Measurements from ENCODE around the gene DCBLD1. TPM values are rescaled to one million over a fixed set of nuclear protein-coding genes. Genes with fewer than 3 reads are reported as not detected.

The DCBLD1 gene
- total RNA-seq, 1 experiment from 2014 or later: 11.2 TPM

DNA sequence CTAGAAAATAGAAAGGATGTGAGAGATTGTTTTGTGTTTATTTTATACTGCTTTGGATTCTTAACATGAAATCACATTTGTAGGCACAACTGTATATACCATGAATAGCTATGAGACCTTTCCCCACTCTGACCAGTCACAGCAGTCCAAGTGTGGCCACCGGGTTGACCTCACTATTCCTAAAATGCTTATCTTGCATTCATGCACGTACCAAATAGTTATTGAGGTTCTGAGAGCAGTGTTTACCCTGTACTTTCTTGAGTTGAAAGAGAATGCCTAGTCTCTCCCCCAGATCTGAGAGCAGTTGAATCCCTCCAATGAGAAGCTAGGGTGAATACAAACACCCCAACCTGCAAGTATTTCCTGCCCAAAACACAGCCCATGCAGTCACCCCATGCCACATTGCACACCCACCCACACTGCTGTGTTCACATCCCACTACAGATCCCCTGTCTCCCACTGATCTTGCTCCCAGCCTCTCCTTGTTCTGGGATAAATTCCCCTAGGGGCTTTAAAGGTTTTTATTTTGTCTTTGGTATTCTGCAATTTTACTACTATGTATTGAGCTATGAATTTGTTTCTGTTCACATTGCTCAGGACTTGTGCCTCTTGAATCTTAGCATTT lies 68.3 kb downstream of the DCBLD1 start (continued):
- TF ChIP-seq, protein P1, sequence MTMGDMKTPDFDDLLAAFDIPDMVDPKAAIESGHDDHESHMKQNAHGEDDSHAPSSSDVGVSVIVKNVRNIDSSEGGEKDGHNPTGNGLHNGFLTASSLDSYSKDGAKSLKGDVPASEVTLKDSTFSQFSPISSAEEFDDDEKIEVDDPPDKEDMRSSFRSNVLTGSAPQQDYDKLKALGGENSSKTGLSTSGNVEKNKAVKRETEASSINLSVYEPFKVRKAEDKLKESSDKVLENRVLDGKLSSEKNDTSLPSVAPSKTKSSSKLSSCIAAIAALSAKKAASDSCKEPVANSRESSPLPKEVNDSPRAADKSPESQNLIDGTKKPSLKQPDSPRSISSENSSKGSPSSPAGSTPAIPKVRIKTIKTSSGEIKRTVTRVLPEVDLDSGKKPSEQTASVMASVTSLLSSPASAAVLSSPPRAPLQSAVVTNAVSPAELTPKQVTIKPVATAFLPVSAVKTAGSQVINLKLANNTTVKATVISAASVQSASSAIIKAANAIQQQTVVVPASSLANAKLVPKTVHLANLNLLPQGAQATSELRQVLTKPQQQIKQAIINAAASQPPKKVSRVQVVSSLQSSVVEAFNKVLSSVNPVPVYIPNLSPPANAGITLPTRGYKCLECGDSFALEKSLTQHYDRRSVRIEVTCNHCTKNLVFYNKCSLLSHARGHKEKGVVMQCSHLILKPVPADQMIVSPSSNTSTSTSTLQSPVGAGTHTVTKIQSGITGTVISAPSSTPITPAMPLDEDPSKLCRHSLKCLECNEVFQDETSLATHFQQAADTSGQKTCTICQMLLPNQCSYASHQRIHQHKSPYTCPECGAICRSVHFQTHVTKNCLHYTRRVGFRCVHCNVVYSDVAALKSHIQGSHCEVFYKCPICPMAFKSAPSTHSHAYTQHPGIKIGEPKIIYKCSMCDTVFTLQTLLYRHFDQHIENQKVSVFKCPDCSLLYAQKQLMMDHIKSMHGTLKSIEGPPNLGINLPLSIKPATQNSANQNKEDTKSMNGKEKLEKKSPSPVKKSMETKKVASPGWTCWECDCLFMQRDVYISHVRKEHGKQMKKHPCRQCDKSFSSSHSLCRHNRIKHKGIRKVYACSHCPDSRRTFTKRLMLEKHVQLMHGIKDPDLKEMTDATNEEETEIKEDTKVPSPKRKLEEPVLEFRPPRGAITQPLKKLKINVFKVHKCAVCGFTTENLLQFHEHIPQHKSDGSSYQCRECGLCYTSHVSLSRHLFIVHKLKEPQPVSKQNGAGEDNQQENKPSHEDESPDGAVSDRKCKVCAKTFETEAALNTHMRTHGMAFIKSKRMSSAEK (CRISPR knock-in tag; IDR thresholded peaks at IDR 0.05; ENCODE audit: borderline replicate concordance): no peak
- TF ChIP-seq, protein P2, sequence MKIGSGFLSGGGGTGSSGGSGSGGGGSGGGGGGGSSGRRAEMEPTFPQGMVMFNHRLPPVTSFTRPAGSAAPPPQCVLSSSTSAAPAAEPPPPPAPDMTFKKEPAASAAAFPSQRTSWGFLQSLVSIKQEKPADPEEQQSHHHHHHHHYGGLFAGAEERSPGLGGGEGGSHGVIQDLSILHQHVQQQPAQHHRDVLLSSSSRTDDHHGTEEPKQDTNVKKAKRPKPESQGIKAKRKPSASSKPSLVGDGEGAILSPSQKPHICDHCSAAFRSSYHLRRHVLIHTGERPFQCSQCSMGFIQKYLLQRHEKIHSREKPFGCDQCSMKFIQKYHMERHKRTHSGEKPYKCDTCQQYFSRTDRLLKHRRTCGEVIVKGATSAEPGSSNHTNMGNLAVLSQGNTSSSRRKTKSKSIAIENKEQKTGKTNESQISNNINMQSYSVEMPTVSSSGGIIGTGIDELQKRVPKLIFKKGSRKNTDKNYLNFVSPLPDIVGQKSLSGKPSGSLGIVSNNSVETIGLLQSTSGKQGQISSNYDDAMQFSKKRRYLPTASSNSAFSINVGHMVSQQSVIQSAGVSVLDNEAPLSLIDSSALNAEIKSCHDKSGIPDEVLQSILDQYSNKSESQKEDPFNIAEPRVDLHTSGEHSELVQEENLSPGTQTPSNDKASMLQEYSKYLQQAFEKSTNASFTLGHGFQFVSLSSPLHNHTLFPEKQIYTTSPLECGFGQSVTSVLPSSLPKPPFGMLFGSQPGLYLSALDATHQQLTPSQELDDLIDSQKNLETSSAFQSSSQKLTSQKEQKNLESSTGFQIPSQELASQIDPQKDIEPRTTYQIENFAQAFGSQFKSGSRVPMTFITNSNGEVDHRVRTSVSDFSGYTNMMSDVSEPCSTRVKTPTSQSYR (CRISPR knock-in tag; IDR thresholded peaks at IDR 0.05): no peak
- TF ChIP-seq ATF1 (CRISPR knock-in tag; IDR thresholded peaks at IDR 0.05): no peak
- TF ChIP-seq, protein P3, sequence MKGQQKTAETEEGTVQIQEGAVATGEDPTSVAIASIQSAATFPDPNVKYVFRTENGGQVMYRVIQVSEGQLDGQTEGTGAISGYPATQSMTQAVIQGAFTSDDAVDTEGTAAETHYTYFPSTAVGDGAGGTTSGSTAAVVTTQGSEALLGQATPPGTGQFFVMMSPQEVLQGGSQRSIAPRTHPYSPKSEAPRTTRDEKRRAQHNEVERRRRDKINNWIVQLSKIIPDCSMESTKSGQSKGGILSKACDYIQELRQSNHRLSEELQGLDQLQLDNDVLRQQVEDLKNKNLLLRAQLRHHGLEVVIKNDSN (CRISPR knock-in tag; IDR thresholded peaks at IDR 0.05): no peak

DNA sequence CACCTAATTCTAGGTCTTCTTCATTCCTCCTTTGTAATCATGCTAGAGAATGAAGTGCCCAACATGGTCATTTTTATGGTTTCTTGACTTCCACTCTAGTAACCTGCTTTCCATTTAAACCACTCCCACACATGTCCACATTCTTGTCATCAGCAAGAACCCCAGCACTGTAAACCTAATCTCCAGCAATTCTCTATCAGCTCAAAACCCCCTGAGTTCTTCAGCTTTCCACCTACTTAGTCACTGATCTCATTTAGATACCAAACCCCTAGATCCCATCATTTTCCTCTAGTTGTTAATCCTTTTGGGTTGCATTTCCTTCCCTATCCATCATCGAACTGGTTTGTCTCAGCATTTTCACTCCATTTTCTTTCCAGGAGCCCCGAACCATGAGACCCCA lies 70.1 kb downstream of the DCBLD1 start:
- ChIA-PET POLR2A (no interaction called here), CTCF (interaction anchor here (0.6 to 2.2 kb wide), 2 partner anchors 103 to 1129 kb away, joined by 3 to 11 read pairs; no protein-coding TSS in a partner anchor)
- Mint-ChIP-seq H3K27ac (no peak overlapping the region), H3K4me3 (no peak overlapping the region), H3K4me1 (peaks cover 27% of the 10 kb centered on the region), H3K36me3 (no peaks in the 10 kb centered on the region), H3K9me3 (no peaks in the 10 kb centered on the region), H3K27me3 (ENCODE audit: low read depth) (peaks cover 8% of the 10 kb centered on the region)
- no peak for ATAC-seq
- no peak for DNase-seq (ENCODE audit: low spot score)
- no peak for TF ChIP-seq ZNF121 (CRISPR knock-in tag; IDR thresholded peaks at IDR 0.05)
- TF ChIP-seq ZBTB21 (CRISPR knock-in tag; IDR thresholded peaks at IDR 0.05; ENCODE audit: borderline replicate concordance): no peak
- TF ChIP-seq, protein P4, sequence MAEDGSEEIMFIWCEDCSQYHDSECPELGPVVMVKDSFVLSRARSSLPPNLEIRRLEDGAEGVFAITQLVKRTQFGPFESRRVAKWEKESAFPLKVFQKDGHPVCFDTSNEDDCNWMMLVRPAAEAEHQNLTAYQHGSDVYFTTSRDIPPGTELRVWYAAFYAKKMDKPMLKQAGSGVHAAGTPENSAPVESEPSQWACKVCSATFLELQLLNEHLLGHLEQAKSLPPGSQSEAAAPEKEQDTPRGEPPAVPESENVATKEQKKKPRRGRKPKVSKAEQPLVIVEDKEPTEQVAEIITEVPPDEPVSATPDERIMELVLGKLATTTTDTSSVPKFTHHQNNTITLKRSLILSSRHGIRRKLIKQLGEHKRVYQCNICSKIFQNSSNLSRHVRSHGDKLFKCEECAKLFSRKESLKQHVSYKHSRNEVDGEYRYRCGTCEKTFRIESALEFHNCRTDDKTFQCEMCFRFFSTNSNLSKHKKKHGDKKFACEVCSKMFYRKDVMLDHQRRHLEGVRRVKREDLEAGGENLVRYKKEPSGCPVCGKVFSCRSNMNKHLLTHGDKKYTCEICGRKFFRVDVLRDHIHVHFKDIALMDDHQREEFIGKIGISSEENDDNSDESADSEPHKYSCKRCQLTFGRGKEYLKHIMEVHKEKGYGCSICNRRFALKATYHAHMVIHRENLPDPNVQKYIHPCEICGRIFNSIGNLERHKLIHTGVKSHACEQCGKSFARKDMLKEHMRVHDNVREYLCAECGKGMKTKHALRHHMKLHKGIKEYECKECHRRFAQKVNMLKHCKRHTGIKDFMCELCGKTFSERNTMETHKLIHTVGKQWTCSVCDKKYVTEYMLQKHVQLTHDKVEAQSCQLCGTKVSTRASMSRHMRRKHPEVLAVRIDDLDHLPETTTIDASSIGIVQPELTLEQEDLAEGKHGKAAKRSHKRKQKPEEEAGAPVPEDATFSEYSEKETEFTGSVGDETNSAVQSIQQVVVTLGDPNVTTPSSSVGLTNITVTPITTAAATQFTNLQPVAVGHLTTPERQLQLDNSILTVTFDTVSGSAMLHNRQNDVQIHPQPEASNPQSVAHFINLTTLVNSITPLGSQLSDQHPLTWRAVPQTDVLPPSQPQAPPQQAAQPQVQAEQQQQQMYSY (CRISPR knock-in tag; IDR thresholded peaks at IDR 0.05): no peak
- TF ChIP-seq ZNF263 (CRISPR knock-in tag; IDR thresholded peaks at IDR 0.05; ENCODE audit: low read depth): no peak
- TF ChIP-seq, protein P5, sequence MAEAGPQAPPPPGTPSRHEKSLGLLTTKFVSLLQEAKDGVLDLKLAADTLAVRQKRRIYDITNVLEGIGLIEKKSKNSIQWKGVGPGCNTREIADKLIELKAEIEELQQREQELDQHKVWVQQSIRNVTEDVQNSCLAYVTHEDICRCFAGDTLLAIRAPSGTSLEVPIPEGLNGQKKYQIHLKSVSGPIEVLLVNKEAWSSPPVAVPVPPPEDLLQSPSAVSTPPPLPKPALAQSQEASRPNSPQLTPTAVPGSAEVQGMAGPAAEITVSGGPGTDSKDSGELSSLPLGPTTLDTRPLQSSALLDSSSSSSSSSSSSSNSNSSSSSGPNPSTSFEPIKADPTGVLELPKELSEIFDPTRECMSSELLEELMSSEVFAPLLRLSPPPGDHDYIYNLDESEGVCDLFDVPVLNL (CRISPR knock-in tag; IDR thresholded peaks at IDR 0.05; ENCODE audit: borderline replicate concordance, low read depth): no peak
- TF ChIP-seq, protein P6, sequence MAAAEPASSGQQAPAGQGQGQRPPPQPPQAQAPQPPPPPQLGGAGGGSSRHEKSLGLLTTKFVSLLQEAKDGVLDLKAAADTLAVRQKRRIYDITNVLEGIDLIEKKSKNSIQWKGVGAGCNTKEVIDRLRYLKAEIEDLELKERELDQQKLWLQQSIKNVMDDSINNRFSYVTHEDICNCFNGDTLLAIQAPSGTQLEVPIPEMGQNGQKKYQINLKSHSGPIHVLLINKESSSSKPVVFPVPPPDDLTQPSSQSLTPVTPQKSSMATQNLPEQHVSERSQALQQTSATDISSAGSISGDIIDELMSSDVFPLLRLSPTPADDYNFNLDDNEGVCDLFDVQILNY (CRISPR knock-in tag; IDR thresholded peaks at IDR 0.05): no peak
- TF ChIP-seq EMX1 (CRISPR knock-in tag; IDR thresholded peaks at IDR 0.05): no peak
- TF ChIP-seq, protein P7, sequence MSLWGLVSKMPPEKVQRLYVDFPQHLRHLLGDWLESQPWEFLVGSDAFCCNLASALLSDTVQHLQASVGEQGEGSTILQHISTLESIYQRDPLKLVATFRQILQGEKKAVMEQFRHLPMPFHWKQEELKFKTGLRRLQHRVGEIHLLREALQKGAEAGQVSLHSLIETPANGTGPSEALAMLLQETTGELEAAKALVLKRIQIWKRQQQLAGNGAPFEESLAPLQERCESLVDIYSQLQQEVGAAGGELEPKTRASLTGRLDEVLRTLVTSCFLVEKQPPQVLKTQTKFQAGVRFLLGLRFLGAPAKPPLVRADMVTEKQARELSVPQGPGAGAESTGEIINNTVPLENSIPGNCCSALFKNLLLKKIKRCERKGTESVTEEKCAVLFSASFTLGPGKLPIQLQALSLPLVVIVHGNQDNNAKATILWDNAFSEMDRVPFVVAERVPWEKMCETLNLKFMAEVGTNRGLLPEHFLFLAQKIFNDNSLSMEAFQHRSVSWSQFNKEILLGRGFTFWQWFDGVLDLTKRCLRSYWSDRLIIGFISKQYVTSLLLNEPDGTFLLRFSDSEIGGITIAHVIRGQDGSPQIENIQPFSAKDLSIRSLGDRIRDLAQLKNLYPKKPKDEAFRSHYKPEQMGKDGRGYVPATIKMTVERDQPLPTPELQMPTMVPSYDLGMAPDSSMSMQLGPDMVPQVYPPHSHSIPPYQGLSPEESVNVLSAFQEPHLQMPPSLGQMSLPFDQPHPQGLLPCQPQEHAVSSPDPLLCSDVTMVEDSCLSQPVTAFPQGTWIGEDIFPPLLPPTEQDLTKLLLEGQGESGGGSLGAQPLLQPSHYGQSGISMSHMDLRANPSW (CRISPR knock-in tag; conservative IDR thresholded peaks at IDR 0.05; ENCODE audit: low read depth): no peak
- TF ChIP-seq TEAD4 (CRISPR knock-in tag; IDR thresholded peaks at IDR 0.05): no peak
- no peak for TF ChIP-seq ZNF138 (CRISPR knock-in tag; conservative IDR thresholded peaks at IDR 0.05)
- TF ChIP-seq ATF1 (CRISPR knock-in tag; IDR thresholded peaks at IDR 0.05): no peak
- no peak for TF ChIP-seq GABPB1 (CRISPR knock-in tag; IDR thresholded peaks at IDR 0.05)
- TF ChIP-seq, protein P8, sequence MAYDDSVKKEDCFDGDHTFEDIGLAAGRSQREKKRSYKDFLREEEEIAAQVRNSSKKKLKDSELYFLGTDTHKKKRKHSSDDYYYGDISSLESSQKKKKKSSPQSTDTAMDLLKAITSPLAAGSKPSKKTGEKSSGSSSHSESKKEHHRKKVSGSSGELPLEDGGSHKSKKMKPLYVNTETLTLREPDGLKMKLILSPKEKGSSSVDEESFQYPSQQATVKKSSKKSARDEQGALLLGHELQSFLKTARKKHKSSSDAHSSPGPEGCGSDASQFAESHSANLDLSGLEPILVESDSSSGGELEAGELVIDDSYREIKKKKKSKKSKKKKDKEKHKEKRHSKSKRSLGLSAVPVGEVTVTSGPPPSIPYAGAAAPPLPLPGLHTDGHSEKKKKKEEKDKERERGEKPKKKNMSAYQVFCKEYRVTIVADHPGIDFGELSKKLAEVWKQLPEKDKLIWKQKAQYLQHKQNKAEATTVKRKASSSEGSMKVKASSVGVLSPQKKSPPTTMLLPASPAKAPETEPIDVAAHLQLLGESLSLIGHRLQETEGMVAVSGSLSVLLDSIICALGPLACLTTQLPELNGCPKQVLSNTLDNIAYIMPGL (CRISPR knock-in tag; IDR thresholded peaks at IDR 0.05): no peak
- no peak for TF ChIP-seq TP53 (CRISPR knock-in tag; IDR thresholded peaks at IDR 0.05)
